Breast epithelium (tissue), 4 donors: ENCODE measurements around the gene MYLK. TPM values are rescaled to one million over a fixed set of nuclear protein-coding genes. Genes with fewer than 3 reads are reported as not detected.

Experiments used
- DNase-seq, 2 donors: peaks; one replicate each; pipeline ENCODE4 v3.0.0-alpha.2; 2019; ENCODE audit warnings: low spot score in 2 of 2
- H3K27ac ChIP-seq, 2 donors: fragments of 200-600 bp; sonication (generic) in 1 of 2; one replicate each; pipeline ENCODE4 v1.5.1; 2016 to 2019; ENCODE audit warnings: mild to moderate bottlenecking in 1 of 2
- H3K27me3 ChIP-seq, 2 donors: fragments of 200-600 bp; sonication (generic) in 1 of 2; one replicate each; pipeline versions ENCODE4 v1.5.1 to v1.6.0; 2017 to 2019; ENCODE audit warnings: control low read depth in 1 of 2, mild to moderate bottlenecking in 1 of 2
- H3K36me3 ChIP-seq: fragments of 200-600 bp; one replicate; pipeline ENCODE4 v1.5.1; 2019
- H3K4me1 ChIP-seq, 2 donors: fragments of 200-600 bp; sonication (generic); one replicate each; pipeline ENCODE4 v1.5.1; 2016 to 2019; ENCODE audit warnings: control low read depth in 1 of 2
- H3K4me3 ChIP-seq, 3 donors: fragments of 200-600 bp; sonication (generic); 1 replicate in 2 of 3; 2 replicates in 1 of 3; pipeline ENCODE4 v1.5.1; 2016 to 2019; ENCODE audit warnings: mild to moderate bottlenecking in 3 of 3, moderate library complexity in 2 of 3
- H3K9me3 ChIP-seq, 2 donors: fragments of 200-600 bp; sonication (generic) in 1 of 2; one replicate each; pipeline ENCODE4 v1.5.1; 2016 to 2019; ENCODE audit warnings: control low read depth in 1 of 2
- POLR2A ChIP-seq: fragments of 450-650 bp; IDR thresholded peaks from one replicate; pipeline ENCODE4 v1.6.1; 2016; ENCODE audit warnings: antibody characterized with exemption, mild to moderate bottlenecking, moderate library complexity
- POLR2AphosphoS5 ChIP-seq, 3 donors: sonication (generic); formaldehyde crosslinking; IDR thresholded peaks; one replicate each; pipeline ENCODE4 v1.6.1; 2017; ENCODE audit warnings: antibody characterized with exemption in 3 of 3
- intact Hi-C: fragments of 100-400 bp; cut with DNase I; formaldehyde crosslinking; loops from one replicate; pipeline ENCODE4 v1.15.1; 2023; ENCODE audit warnings: low total_unique reads
- total RNA-seq, 3 donors: library from RNA; depleted of rRNA; stranded (reverse); fragments of >200 nt; gene quantifications; one replicate each; pipeline ENCODE4 v1.1.0, GENCODE V29; 2016
- TF ChIP-seq, protein P1 (sequence below), 3 donors: fragments of 450-650 bp; IDR thresholded peaks; one replicate each; pipeline ENCODE4 v1.5.1; 2016 to 2017; ENCODE audit warnings: antibody characterized with exemption in 3 of 3, mild to moderate bottlenecking in 3 of 3, moderate library complexity in 3 of 3

MYLK gene
- total RNA-seq, 3 donors from 2014 or later: 87.2 to 188 (median 181) TPM

DNA sequence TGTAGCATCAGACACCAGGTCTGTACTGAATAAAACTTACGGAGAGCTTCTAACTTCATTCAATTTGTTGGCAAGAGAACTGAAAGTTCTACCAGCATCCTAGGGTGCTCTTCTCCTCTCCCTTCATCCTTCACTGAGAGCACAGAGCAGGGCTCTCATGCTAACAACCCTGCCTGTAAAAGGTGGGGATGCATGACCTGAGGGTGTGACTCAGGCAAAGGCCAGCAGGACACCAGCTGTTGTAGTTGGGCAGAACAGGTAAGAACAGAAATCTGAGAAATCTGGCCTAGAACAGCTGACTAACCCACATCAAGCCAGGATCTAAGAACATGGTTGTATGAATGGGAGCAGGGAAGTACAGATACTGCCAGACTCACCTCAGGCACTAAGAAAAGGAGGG lies 64.2 kb downstream of the MYLK start:
- Histone ChIP-seq H3K36me3 (no peaks in the 10 kb centered on the region), H3K27me3 (no peaks in the 10 kb centered on the region), H3K9me3 (no peaks in the 10 kb centered on the region), H3K4me3 (no peak overlapping the region), H3K27ac (no peak overlapping the region), H3K4me1 (peaks cover 0 to 11% of the 10 kb centered on the region in 2 donors)
- intact Hi-C loops: no loop called here
- DNase-seq: no peak
- TF ChIP-seq POLR2AphosphoS5 (IDR thresholded peaks at IDR 0.05): no peak
- TF ChIP-seq, protein P1, sequence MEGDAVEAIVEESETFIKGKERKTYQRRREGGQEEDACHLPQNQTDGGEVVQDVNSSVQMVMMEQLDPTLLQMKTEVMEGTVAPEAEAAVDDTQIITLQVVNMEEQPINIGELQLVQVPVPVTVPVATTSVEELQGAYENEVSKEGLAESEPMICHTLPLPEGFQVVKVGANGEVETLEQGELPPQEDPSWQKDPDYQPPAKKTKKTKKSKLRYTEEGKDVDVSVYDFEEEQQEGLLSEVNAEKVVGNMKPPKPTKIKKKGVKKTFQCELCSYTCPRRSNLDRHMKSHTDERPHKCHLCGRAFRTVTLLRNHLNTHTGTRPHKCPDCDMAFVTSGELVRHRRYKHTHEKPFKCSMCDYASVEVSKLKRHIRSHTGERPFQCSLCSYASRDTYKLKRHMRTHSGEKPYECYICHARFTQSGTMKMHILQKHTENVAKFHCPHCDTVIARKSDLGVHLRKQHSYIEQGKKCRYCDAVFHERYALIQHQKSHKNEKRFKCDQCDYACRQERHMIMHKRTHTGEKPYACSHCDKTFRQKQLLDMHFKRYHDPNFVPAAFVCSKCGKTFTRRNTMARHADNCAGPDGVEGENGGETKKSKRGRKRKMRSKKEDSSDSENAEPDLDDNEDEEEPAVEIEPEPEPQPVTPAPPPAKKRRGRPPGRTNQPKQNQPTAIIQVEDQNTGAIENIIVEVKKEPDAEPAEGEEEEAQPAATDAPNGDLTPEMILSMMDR (IDR thresholded peaks at IDR 0.05): no peak
- no peak for TF ChIP-seq POLR2A

DNA sequence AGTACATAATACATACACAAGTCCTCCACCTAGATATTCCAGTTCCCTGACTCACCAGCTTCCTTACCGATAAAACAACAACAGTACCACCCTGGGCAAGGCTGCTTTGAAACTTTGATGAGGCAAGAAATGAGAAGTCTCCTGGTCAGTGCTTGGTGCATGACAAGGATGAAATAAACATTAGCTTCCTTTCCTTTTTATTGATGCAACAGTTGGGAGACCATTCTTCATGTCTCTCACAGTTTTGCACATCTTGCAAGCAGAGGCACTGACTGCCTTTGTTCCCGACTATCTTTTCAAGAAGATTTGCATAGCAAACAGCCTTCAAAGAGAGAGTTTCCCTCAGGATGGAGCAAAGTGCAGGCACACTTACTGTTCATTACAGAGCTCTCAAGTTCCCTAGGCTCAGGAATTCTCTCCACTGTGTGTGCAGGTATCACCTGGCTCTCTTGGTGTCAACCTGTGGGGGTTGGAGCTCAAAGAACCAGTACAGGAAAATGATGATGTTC lies 65.2 kb downstream of the MYLK start:
- Histone ChIP-seq H3K4me1 (peaks cover 0 to 11% of the 10 kb centered on the region in 2 donors), H3K27ac (peak overlapping the region; percentile 18 to 90), H3K9me3 (no peaks in the 10 kb centered on the region), H3K36me3 (no peaks in the 10 kb centered on the region), H3K4me3 (no peak overlapping the region), H3K27me3 (no peaks in the 10 kb centered on the region)
- TF ChIP-seq POLR2A (no peak), POLR2AphosphoS5 (IDR thresholded peaks at IDR 0.05) (no peak)
- TF ChIP-seq, protein P1 (IDR thresholded peaks at IDR 0.05): no peak
- no peak for DNase-seq
- intact Hi-C loops: no loop called here

DNA sequence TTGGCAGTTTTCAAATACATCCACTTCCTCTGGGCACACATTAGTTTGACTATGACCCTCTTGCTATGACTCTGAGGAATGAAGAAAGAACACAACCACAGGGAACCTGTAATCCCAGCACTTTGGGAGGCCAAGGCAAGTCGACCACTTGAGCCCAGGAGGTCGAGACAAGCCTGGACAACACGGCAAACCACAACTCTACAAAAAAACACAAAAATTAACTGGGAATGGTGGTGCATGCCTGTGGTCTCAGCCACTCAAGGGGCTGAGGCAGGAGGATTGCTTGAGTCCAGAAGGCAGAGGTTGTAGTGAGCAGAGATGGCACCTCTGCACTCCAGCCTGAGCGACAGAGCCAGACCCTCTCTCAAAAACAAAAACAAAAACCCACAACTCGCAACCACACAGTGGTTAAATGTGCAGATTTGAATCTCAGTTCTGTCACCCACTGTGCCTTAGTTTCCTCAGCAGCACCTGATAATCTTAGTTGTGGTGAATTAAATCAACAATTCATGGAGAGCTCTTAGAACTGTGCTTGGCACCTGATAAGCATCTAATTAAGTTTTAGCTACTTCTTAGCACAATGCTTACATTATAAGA lies 65.7 kb downstream of the MYLK start:
- no peak for DNase-seq
- Histone ChIP-seq H3K27me3 (no peaks in the 10 kb centered on the region), H3K4me1 (peaks cover 0 to 11% of the 10 kb centered on the region in 2 donors), H3K9me3 (no peaks in the 10 kb centered on the region), H3K36me3 (no peaks in the 10 kb centered on the region), H3K4me3 (no peak overlapping the region), H3K27ac (peak overlapping the region; percentile 84 to 90)
- intact Hi-C loops: no loop called here
- TF ChIP-seq POLR2AphosphoS5 (IDR thresholded peaks at IDR 0.05): no peak
- TF ChIP-seq POLR2A: no peak
- TF ChIP-seq, protein P1 (IDR thresholded peaks at IDR 0.05): no peak

DNA sequence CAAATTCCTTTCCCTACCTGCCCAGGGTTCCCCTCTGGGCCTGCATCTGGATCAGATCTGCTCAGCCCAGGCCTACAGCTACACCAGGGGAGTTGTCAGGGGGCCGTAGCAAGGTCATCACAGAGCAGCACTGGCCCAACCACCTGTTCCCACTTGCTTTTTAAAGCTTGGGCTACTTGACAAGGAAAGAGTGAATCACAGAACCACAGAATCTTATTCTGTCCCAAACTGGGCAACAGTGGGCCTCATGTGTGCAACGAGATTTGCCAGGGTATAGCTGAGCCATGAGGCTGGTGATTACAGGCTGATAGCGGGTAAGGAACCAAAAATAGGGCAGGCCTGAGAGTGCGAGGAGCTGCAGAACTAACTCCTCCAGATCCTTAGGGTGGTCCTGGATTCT lies 66.7 kb downstream of the MYLK start:
- Histone ChIP-seq H3K4me3 (no peak overlapping the region), H3K4me1 (peaks cover 0 to 11% of the 10 kb centered on the region in 2 donors), H3K36me3 (no peaks in the 10 kb centered on the region), H3K9me3 (no peaks in the 10 kb centered on the region), H3K27me3 (no peaks in the 10 kb centered on the region), H3K27ac (peak overlapping the region; percentile 84 to 90)
- intact Hi-C loops: no loop called here
- no peak for DNase-seq
- TF ChIP-seq, protein P1 (IDR thresholded peaks at IDR 0.05): no peak
- TF ChIP-seq POLR2AphosphoS5 (IDR thresholded peaks at IDR 0.05): no peak
- TF ChIP-seq POLR2A: no peak

DNA sequence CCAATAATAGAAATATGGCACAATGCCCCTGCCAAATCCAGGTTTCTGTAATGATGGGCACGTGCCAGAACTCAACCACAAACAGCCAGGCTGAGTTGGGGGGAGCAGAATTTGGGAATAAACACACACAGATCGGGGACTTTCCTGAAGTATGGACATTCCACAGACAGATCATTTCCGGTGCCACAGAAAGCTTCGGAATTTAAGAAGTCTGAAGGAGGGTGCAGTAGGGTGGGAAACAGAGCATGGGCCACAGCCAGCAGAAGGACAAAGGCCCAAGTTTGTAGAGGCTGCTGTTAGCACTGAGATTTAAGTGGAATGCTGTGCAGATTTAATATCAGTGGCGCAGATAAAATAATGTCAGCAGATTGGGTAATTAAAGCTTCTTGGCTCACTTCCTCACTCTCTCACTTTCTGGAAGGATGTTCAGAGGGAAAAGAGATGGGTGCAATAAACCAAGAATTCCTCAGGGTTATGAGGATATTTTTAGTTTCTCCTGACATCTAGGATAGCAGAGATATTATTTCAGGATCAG lies 67.4 kb downstream of the MYLK start:
- intact Hi-C loops: no loop called here

More for the DNA sequence above, 67.4 kb downstream of the MYLK start:
- Histone ChIP-seq H3K4me1 (peaks cover 0 to 11% of the 10 kb centered on the region in 2 donors), H3K9me3 (no peaks in the 10 kb centered on the region), H3K4me3 (no peak overlapping the region), H3K36me3 (no peaks in the 10 kb centered on the region), H3K27me3 (no peaks in the 10 kb centered on the region), H3K27ac (peak overlapping the region; percentile 84 to 90)
- TF ChIP-seq POLR2A: no peak
- TF ChIP-seq, protein P1 (IDR thresholded peaks at IDR 0.05): no peak
- no peak for TF ChIP-seq POLR2AphosphoS5 (IDR thresholded peaks at IDR 0.05)
- DNase-seq: peak in 1 of 2 donors; percentile 62
